HG03103 (cell line): ENCODE data around the gene COL1A2.

Source experiments
- ATAC-seq: cut with Tn5 transposase; IDR thresholded peaks from one replicate; pipeline ENCODE4 v1.9.1; 2021; ENCODE audit warnings: low read depth; ENCODE audit not compliant: unreplicated experiment

Gene COL1A2

DNA sequence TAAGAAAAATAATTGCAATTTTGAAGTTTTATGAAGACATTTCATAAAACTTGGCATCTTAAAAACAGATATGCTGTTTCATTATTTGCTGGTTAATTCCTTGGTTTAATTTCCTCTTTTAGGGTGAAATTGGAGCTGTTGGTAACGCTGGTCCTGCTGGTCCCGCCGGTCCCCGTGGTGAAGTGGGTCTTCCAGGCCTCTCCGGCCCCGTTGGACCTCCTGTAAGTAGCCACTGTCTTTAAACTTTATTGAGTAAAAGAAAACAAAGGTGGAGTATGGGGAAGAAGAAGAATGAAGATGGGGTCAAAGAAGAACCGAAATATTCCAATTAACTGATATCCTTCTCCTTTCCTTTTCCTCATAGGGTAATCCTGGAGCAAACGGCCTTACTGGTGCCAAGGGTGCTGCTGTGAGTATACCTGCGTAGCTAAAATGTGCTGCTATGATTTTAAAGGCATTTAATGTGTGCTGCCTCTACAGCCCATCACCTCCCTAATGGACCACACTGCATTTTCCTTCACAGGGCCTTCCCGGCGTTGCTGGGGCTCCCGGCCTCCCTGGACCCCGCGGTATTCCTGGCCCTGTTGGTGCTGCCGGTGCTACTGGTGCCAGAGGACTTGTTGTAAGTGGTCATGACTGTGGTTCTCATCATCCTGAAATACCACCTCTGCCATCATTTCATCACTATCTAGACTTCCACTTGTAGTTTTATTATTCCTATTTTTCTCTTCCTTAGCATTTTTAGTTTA lies 14.7 kb downstream of the COL1A2 start:
- no peak for ATAC-seq

- ATAC-seq = no peak
These were observed 15.9 kb downstream of the COL1A2 start for GRCh38 chr7:94410413-94411187.

DNA sequence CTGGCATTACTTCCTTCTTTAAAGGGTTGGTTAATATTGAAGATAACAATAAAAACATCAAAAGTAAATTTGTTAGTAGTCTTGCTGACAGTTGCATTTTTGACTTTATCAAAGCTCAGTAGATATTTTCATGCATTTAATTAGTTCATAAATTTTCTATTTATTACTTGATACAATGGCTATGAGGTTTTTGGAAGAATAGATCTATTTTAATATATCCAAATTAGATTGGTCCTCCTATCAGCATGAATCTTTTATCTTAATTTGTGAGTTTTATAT lies 16.4 kb downstream of the COL1A2 start:
- no peak for ATAC-seq

- no peak for ATAC-seq
These were observed 18.1 kb downstream of the COL1A2 start for GRCh38 chr7:94412762-94413322.

- ATAC-seq = no peak
These were observed 19.8 kb downstream of the COL1A2 start for GRCh38 chr7:94414481-94414880.

- no peak for ATAC-seq
These were observed 20.3 kb downstream of the COL1A2 start for GRCh38 chr7:94414980-94415379.

DNA sequence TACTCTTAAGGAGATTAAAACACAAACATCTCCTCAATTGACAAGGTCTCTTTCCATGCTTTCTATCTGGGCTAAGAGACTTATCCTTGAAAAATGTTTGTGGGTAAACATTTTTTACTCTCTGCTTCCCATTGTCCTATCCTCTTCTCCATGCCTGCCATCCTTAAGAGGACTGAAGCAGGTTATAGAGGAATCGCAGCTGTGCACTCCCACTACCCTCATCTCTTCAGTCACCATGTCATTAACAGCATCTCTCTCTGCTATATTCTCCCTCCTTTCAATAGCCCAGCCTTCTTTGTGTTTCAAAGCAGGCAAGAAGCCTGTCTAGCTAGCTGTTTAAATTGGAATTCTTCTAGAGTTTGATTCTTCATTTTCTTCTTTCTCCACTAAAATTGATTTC lies 22.6 kb downstream of the COL1A2 start:
- ATAC-seq = no peak

- no peak for ATAC-seq
These were observed 23.2 kb downstream of the COL1A2 start for GRCh38 chr7:94417901-94418300.

- ATAC-seq = no peak
These were observed 24.2 kb downstream of the COL1A2 start for GRCh38 chr7:94418851-94419250.

DNA sequence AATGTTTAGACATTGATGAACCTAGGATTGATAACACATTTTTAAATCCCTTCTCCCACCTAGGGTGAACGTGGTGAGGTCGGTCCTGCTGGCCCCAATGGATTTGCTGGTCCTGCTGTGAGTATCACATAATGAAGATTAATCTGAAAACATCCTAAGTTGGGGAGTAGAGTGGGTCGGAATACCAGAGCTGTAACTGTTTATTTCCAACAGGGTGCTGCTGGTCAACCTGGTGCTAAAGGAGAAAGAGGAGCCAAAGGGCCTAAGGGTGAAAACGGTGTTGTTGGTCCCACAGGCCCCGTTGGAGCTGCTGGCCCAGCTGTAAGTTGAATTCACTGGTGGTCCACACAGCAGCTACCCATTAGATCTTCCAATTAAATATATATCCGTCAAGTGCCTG lies 25.6 kb downstream of the COL1A2 start:
- no peak for ATAC-seq

GRCh38 chr7:94421681-94422080 lies 27.0 kb downstream of the COL1A2 start:
- ATAC-seq = no peak

- ATAC-seq = no peak
These were observed 27.4 kb downstream of the COL1A2 start for GRCh38 chr7:94422136-94422535.

- ATAC-seq = no peak
These were observed 28.2 kb downstream of the COL1A2 start for GRCh38 chr7:94422827-94423460.

- ATAC-seq = no peak
These were observed 29.4 kb downstream of the COL1A2 start for GRCh38 chr7:94423863-94424735.

DNA sequence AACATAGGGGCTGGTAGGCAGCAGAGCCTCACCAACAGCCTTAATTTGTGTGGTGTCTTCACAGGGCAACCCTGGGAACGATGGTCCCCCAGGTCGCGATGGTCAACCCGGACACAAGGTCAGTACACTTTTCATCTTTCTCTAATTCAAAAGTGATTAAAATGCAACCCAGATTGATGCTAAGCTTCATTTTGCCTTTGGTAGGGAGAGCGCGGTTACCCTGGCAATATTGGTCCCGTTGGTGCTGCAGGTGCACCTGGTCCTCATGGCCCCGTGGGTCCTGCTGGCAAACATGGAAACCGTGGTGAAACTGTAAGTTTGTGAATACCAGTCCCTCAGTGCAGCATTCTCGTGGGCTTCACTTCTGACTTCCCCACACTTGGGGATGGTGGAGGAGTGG lies 30.9 kb downstream of the COL1A2 start:
- ATAC-seq = no peak

GRCh38 chr7:94426980-94427875 lies 32.5 kb downstream of the COL1A2 start:
- ATAC-seq = no peak

GRCh38 chr7:94429153-94429552 lies 34.5 kb downstream of the COL1A2 start:
- ATAC-seq = no peak

GRCh38 chr7:94431176-94431575 lies 36.5 kb downstream of the COL1A2 start:
- no peak for ATAC-seq

GRCh38 chr7:94431619-94432280 lies 37.1 kb downstream of the COL1A2 start:
- ATAC-seq = no peak
